Measurements from ENCODE around the gene SEC14L5. TPM values are rescaled to one million over a fixed set of nuclear protein-coding genes. Genes with fewer than 3 reads are reported as not detected.

Gene SEC14L5
- 0.13 TPM for total RNA-seq (2013)
- polyA plus RNA-seq: under 1 TPM in 1 of 3 donors, not detected in 2; 0.03 TPM
- not detected in 2 replicates for polyA minus RNA-seq
- 0 to 0.64 (median 0.08) reads per million in 11 experiments for total RNA-seq

DNA sequence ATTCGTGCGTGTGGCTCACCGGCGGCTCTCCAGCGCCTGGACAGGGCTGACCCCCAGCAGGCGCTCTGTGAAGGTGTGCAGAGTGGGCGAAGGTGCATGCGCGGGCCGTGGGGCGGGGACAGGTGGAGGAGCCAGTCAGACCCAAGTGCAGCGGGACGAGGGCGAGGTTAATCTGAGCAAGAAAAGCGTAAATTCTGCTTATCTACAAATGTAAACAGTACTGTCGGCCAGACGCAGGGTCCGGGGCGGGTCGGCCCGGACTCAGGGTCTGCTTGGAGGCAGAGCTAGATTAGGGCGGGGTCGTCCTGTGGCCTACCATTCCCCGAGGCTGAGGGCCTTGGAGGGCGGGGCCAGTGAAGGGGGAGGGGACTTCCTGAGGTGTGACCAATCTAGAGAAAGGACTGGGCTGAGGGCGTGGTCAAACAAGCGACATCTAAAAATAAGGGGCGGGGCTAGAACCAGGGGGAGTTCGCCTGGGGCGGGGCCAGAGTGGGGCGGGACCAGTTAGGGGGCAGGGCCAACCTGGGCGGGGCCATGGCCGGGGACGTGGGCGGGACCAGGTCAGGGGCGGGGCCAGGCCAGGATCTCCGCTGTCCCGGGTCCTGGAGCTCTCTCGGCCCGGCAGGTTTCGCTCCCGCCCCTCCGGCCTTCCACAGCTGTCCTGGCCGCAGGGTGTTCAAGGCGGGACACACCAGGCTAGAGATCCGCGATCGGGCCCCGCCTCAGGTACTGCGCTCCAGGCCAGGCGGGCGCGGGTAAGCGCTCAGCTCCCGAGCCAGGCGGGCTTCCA lies at the start of gene SEC14L5:
Gene SEC14L5 (plus strand): TSS at position 611 of the 790 bp plus-strand sequence. CDS start 994 bp downstream, outside the sequence.
- Histone ChIP-seq H3K4me3 (replicated peaks in 1 of 3; ENCODE audit: low read depth in 2 of 3, low read length in 3 of 3) (peak within 1 kb of the TSS; percentile 27 to 72 (median 34)), H3K27me3 (ENCODE audit: control insufficient read depth in 2 of 2, insufficient read depth in 2 of 2, low read length in 2 of 2) (peaks cover 0 to 22% of the 10 kb centered on the region in 2 donors), H3K4me2 (replicated peaks; ENCODE audit: extremely low read depth, low read length, poor library complexity, severe bottlenecking) (peak within 1 kb of the TSS; percentile 77), H3K36me3 (replicated peaks in 1 of 2; ENCODE audit: control insufficient read depth in 1 of 2, insufficient read depth in 2 of 2, low read length in 2 of 2) (no peaks in the 10 kb centered on the region), H3K79me2 (ENCODE audit: insufficient read depth, low read length) (no peaks in the 10 kb centered on the region), H2AFZ (ENCODE audit: insufficient read depth, low read depth, low read length, poor library complexity, severe bottlenecking) (peak within 1 kb of the TSS; percentile 81), H3K9me3 (replicated peaks in 1 of 2; ENCODE audit: control insufficient read depth in 1 of 2, insufficient read depth in 1 of 2, low read length in 2 of 2) (no peaks in the 10 kb centered on the region), H3K9ac (ENCODE audit: insufficient read depth, low read length, poor library complexity, severe bottlenecking) (no peak within 1 kb of the TSS), H4K20me1 (ENCODE audit: insufficient read depth, low read length) (no peaks in the 10 kb centered on the region), H3K27ac (ENCODE audit: low read depth in 1 of 2, low read length in 2 of 2) (no peak within 1 kb of the TSS), H3K4me1 (ENCODE audit: control insufficient read depth in 1 of 2, insufficient read depth in 2 of 2, low read length in 2 of 2) (peaks cover 11 to 17% of the 10 kb centered on the region in 2 donors)
- intact Hi-C loops (cut with micrococcal nuclease): loop anchor here (5.0 to 10.0 kb wide), 2 partner anchors 113 to 139 kb away; partner anchors contain the start of genes EEF2KMT (in 1 of the 2), GLYR1 (in 1 of the 2) and UBN1 (in 1 of the 2)
- H3K27ac Mint-ChIP-seq: peak within 1 kb of the TSS in 6 of 7 donors; percentile 20 to 82 (median 62)
- peak within 1 kb of the TSS; percentile 79 to 91 for H3K4me3 Mint-ChIP-seq
- H3K36me3 Mint-ChIP-seq: no peaks in the 10 kb centered on the region
- peaks cover 20 to 69% (median 27%) of the 10 kb centered on the region in 3 donors for H3K27me3 Mint-ChIP-seq (ENCODE audit: low read depth in 3 of 3)
- TF ChIP-seq, protein P1, sequence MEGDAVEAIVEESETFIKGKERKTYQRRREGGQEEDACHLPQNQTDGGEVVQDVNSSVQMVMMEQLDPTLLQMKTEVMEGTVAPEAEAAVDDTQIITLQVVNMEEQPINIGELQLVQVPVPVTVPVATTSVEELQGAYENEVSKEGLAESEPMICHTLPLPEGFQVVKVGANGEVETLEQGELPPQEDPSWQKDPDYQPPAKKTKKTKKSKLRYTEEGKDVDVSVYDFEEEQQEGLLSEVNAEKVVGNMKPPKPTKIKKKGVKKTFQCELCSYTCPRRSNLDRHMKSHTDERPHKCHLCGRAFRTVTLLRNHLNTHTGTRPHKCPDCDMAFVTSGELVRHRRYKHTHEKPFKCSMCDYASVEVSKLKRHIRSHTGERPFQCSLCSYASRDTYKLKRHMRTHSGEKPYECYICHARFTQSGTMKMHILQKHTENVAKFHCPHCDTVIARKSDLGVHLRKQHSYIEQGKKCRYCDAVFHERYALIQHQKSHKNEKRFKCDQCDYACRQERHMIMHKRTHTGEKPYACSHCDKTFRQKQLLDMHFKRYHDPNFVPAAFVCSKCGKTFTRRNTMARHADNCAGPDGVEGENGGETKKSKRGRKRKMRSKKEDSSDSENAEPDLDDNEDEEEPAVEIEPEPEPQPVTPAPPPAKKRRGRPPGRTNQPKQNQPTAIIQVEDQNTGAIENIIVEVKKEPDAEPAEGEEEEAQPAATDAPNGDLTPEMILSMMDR (IDR thresholded peaks at IDR 0.05): no peak
- H3K9me3 Mint-ChIP-seq: peaks cover 0 to 8% (median 2%) of the 10 kb centered on the region in 7 donors
- peak; percentile 91 to 95 (median 93) for DNase-seq
- 0% methylated on average over 51 of the region's 56 CpGs for WGBS (ENCODE audit: insufficient coverage)
- peaks cover 17% of the 10 kb centered on the region for H3K4me1 Mint-ChIP-seq

DNA sequence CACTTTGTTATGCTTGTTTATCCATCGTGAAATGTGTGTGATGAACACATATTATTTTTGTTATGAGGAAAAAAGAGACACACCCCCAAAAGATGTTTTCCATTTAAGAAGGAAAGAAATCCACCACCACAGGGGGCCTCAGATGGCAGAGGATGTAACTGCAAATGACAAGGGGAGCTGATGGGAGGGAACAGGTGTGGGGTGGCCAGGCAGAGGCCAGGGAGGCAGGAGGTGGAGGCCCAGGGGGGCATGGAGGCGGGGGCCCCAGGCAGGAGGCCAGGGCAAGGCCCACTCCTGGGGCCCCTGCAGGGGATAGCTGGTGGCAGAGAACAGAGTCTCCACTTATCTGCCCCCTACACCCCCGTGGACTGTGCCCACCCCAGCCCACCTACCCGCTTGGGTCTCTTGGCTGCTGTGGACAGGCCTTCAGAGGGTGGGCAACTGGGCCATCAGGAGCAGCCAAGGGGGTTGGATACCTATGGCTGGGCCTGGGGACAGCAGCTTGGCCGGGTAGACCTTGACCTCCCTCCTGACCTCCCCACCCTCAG lies 49.2 kb upstream of the SEC14L5 start:
- peaks cover 0 to 3% (median 0%) of the 10 kb centered on the region in 7 donors for H3K9me3 Mint-ChIP-seq
- H3K4me1 ChIP-seq (ENCODE audit: control insufficient read depth in 1 of 2, insufficient read depth in 2 of 2, low read length in 2 of 2): no peaks in the 10 kb centered on the region
- no peak overlapping the region for H3K27ac Mint-ChIP-seq
- no peak overlapping the region for H2AFZ ChIP-seq (ENCODE audit: insufficient read depth, low read depth, low read length, poor library complexity, severe bottlenecking)
- H3K9ac ChIP-seq (ENCODE audit: insufficient read depth, low read length, poor library complexity, severe bottlenecking): no peak overlapping the region
- no peaks in the 10 kb centered on the region for H4K20me1 ChIP-seq (ENCODE audit: insufficient read depth, low read length)
- WGBS (ENCODE audit: insufficient coverage): 100% methylated on average over 2 of the region's 5 CpGs
- H3K4me3 Mint-ChIP-seq: no peak overlapping the region
- intact Hi-C loops (cut with micrococcal nuclease): no loop called here
- H3K4me2 ChIP-seq (replicated peaks; ENCODE audit: extremely low read depth, low read length, poor library complexity, severe bottlenecking): no peak overlapping the region
- H3K36me3 ChIP-seq (replicated peaks in 1 of 2; ENCODE audit: control insufficient read depth in 1 of 2, insufficient read depth in 2 of 2, low read length in 2 of 2): no peaks in the 10 kb centered on the region
- peaks cover 8 to 12% (median 9%) of the 10 kb centered on the region in 3 donors for H3K27me3 Mint-ChIP-seq (ENCODE audit: low read depth in 3 of 3)
- no peak for DNase-seq
- no peaks in the 10 kb centered on the region for H3K9me3 ChIP-seq (replicated peaks in 1 of 2; ENCODE audit: control insufficient read depth in 1 of 2, insufficient read depth in 1 of 2, low read length in 2 of 2)
- TF ChIP-seq, protein P1 (IDR thresholded peaks at IDR 0.05): no peak
- H3K36me3 Mint-ChIP-seq: no peaks in the 10 kb centered on the region
- no peaks in the 10 kb centered on the region for H3K79me2 ChIP-seq (ENCODE audit: insufficient read depth, low read length)
- H3K4me1 Mint-ChIP-seq: peaks cover 3% of the 10 kb centered on the region
- H3K27me3 ChIP-seq (ENCODE audit: control insufficient read depth in 2 of 2, insufficient read depth in 2 of 2, low read length in 2 of 2): no peaks in the 10 kb centered on the region
- H3K4me3 ChIP-seq (replicated peaks in 1 of 3; ENCODE audit: low read depth in 2 of 3, low read length in 3 of 3): no peak overlapping the region
- no peak overlapping the region for H3K27ac ChIP-seq (ENCODE audit: low read depth in 1 of 2, low read length in 2 of 2)

Measured in CD14-positive monocyte (primary cell).